Activated CD8-positive, alpha-beta memory T cell treated with anti-CD3 and anti-CD28 coated beads for 48 hours (primary cell): ENCODE measurements around the gene LMX1A.

Experiments used
- DNase-seq, 3 experiments: peaks; one replicate each; pipeline ENCODE4 v3.0.0-alpha.2; 2020; ENCODE audit warnings: low read depth in 2 of 3, low spot score in 2 of 3

LMX1A gene

GRCh38 chr1:165169028-165169427 is 187.5 kb downstream of the LMX1A start:
- DNase-seq, result no peak

DNA sequence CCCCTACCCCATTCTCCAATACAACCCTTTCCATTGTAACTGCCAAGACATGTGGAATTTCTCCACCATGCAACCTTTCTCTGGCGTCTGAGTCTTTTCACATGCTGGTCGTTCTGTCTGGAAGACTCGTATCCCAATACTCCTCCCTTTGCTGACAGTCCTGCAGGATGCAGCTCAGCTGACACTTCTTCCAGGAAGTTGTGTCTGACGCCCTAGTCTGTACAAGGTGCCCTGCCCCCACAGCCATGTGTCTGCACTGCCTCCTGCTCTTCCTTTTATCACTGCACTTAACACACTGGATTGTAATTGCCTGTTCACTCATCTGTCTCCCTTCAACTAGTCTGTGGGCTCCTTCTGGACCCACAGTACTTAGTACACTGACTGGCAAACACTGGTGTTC is 188.0 kb downstream of the LMX1A start:
- DNase-seq, result no peak

- DNase-seq, result no peak
Measured at GRCh38 chr1:165162671-165163241, 193.8 kb downstream of the LMX1A start.

DNA sequence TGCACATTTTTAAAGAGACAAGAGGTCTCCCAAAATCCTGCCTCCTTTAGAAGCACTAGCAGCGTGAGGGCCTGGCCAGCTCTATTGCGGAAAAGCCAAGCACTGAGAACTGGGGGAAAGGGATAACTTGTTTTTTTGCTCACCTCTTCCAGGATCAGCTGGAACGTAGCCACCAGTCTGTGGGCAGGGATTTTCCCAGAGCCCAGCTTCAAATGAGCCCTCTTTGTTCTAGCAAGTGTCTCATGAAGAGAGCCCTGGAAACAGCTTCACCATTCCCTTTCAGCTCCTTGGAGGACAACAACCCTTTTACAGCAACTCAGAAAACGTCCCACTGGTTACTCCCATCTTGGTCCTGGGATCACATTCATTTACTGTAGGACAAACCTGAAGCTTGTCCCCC is 195.4 kb downstream of the LMX1A start:
- DNase-seq, result no peak

DNA sequence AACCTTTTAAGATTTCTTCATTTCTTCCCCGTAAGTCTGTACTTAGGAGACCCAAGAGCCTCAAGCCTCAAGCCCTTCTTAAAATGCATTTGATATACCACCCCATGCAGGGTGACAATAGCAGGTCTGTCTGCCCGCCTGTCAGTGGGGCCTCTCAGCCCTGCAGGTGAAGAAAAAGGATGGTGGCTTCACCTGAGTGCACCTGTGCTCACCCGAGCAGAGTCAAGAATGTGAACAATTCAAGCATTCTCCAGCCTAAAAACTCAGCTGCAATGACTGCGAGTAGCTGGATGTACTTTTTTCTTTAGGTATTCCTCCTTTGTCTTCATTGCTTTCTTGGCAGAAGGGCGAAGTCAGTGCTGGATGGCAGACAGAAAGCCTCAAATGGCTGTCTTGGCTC is 203.3 kb downstream of the LMX1A start:
- no peak for DNase-seq

DNA sequence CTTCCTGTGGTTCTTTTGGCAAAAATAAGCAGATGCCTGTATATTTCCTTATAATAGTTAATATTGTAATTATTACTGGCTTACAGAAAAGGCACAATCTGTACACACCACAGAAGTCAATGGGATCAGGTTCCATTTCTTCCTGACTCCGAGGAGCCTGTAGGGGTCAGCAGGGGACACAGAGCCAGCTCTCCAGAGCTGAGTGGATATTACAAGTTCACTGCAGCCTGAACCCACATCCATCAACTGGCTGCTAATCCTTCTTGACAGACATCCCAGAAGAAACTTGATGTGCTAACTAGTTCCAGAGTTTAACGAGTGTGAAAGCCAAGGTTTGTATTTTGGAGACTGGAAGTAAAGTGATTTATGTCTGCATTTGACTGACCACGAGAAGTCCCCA is 203.8 kb downstream of the LMX1A start:
- no peak for DNase-seq

DNA sequence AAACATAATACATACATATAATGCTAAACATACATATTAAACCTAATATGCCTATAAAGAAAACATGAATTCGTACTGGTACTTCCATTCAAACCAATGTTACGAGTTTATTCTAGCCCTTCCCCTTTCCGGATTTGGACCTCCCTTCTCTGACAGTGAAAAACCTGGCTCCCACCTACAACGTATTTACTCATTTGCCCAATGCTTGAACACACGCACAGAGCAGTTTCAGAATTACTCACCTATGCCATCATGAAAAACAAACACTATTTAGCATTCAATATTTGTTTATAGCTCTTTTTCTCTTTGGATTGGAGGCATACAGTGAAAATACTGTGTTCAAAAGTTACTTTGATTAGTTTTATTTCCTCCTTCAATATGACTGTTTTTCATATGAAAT is 204.4 kb downstream of the LMX1A start:
- DNase-seq, result no peak
